ENCODE data around the gene PLEKHN1.
"Not testable (repeated sequence)": the region's sequence is repeated elsewhere in the genome, so short reads cannot be mapped to it uniquely, and the experiment has no call there.

The PLEKHN1 gene

GRCh38 chr1:973459-974292 lies 7.4 kb downstream of the PLEKHN1 start:
- no peak for DNase-seq (ENCODE audit: low read depth)
- H3K4me3 ChIP-seq (replicated peaks; ENCODE audit: low read depth, low read length): no peak overlapping the region

GRCh38 chr1:974293-974640 lies 8.0 kb downstream of the PLEKHN1 start:
- DNase-seq (ENCODE audit: low read depth): no peak
- TF ChIP-seq CTCF (IDR thresholded peaks at IDR 0.05; ENCODE audit: low read length, missing control alignments): no peak
- no peak overlapping the region for H3K4me3 ChIP-seq (replicated peaks; ENCODE audit: low read depth, low read length)

More at GRCh38 chr1:973459-974292, 7.4 kb downstream of the PLEKHN1 start:
- TF ChIP-seq CTCF (IDR thresholded peaks at IDR 0.05; ENCODE audit: low read length, missing control alignments): no peak

- TF ChIP-seq CTCF (IDR thresholded peaks at IDR 0.05; ENCODE audit: low read length, missing control alignments): no peak
- no peak for DNase-seq (ENCODE audit: low read depth)
- H3K4me3 ChIP-seq (replicated peaks; ENCODE audit: low read depth, low read length): no peak overlapping the region
Observed at GRCh38 chr1:974687-975328, 8.5 kb downstream of the PLEKHN1 start.

GRCh38 chr1:975365-975764 lies 9.1 kb downstream of the PLEKHN1 start:
- no peak for TF ChIP-seq CTCF (IDR thresholded peaks at IDR 0.05; ENCODE audit: low read length, missing control alignments)
- H3K4me3 ChIP-seq (replicated peaks; ENCODE audit: low read depth, low read length): no peak overlapping the region
- no peak for DNase-seq (ENCODE audit: low read depth)

- peak; percentile 47 for DNase-seq (ENCODE audit: low read depth)
- H3K4me3 ChIP-seq (replicated peaks; ENCODE audit: low read depth, low read length): no peak overlapping the region
- peak; percentile 38 for TF ChIP-seq CTCF (IDR thresholded peaks at IDR 0.05; ENCODE audit: low read length, missing control alignments)
Observed at GRCh38 chr1:975896-976683, 9.8 kb downstream of the PLEKHN1 start.

- H3K4me3 ChIP-seq (replicated peaks; ENCODE audit: low read depth, low read length); DNase-seq (ENCODE audit: low read depth): not testable (repeated sequence)
Observed at GRCh38 chr1:976791-977190, 10.5 kb downstream of the PLEKHN1 start.
